Stomach smooth muscle (tissue), 2 donors: ENCODE data around the gene UBE2S.
"Not testable (repeated sequence)": the region's sequence is repeated elsewhere in the genome, so short reads cannot be mapped to it uniquely, and the experiment has no call there.

ENCODE experiments used
- H3K27ac ChIP-seq: one replicate; pipeline ENCODE4 v1.7.0; 2013; ENCODE audit warnings: mild to moderate bottlenecking, low read length, inconsistent platforms
- H3K27me3 ChIP-seq, 2 donors: one replicate each; pipeline ENCODE4 v1.7.0; 2013; ENCODE audit warnings: low read length in 2 of 2; ENCODE audit not compliant: insufficient read depth in 2 of 2, control insufficient read depth in 1 of 2
- H3K36me3 ChIP-seq, 2 donors: one replicate each; pipeline ENCODE4 v1.7.0; 2013; ENCODE audit warnings: low read length in 2 of 2; ENCODE audit not compliant: control insufficient read depth in 2 of 2, insufficient read depth in 2 of 2
- H3K4me1 ChIP-seq: one replicate; pipeline ENCODE4 v1.7.0; 2013; ENCODE audit warnings: low read length; ENCODE audit not compliant: control insufficient read depth, insufficient read depth
- H3K4me3 ChIP-seq, 2 donors: one replicate each; pipeline ENCODE4 v1.7.0; 2013; ENCODE audit warnings: low read length in 2 of 2
- H3K9ac ChIP-seq, 2 donors: one replicate each; pipeline ENCODE4 v1.7.0; 2013; ENCODE audit warnings: low read length in 2 of 2, mild to moderate bottlenecking in 1 of 2
- H3K9me3 ChIP-seq, 2 donors: one replicate each; pipeline ENCODE4 v1.7.0; 2013; ENCODE audit warnings: low read length in 2 of 2; ENCODE audit not compliant: control insufficient read depth in 2 of 2
- donor health status: healthy.
- donor health status: Pancreatic carcinoma.

The UBE2S gene

DNA sequence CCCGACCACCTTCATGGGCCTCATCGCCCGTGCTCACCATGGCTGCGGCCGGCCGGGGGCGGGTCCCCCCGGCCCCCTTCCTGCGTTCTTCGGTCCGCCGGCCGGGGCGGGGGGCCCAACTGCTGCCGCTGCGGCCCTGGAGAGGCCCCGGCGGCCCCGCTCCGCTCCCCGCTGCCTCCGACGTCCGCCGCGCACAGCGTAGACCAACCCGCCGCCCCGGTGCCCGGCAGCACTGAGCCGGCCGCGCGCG is at the start of gene UBE2S:
TSS of gene UBE2S (minus strand) at position 239 of the 250 bp plus-strand sequence. CDS start at position 40, 199 bp downstream.
- Histone ChIP-seq H3K9ac (peak within 1 kb of the TSS; percentile 81 to 90), H3K27ac (peak within 1 kb of the TSS; percentile 99), H3K4me3 (peak within 1 kb of the TSS; percentile 81 to 93), H3K4me1 (peaks cover 22% of the 10 kb centered on the region), H3K36me3 (peaks cover 17 to 20% of the 10 kb centered on the region in 2 donors)
- H3K9me3 ChIP-seq, H3K27me3 ChIP-seq: not testable (repeated sequence)

DNA sequence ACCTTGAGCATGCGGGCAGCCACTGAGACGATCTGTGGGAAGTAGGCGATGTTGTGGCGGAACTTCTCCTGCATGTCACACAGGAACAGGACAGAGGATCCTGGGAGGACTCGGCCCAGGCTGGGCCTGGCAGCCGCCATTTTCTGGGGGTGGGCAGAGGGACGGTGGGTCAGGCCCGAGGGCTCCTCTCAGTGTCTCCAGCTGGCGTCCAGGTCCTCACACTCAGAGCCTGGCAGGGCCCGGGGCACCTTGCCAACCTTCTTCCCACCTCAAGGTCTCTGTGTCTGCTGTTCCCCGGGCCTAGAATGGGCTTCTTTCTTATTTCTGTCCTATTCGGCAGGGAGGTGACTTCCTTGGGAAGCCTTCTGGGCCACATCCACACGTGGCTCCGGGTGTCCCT is 48.8 kb upstream of the UBE2S start:
- no peaks in the 10 kb centered on the region for H3K36me3 ChIP-seq
- H3K27me3 ChIP-seq, result peaks cover 5 to 14% of the 10 kb centered on the region in 2 donors
- H3K4me3 ChIP-seq, result no peak overlapping the region
- peaks cover 32% of the 10 kb centered on the region for H3K4me1 ChIP-seq
- no peak overlapping the region for H3K9ac ChIP-seq
- H3K9me3 ChIP-seq, result no peaks in the 10 kb centered on the region
- H3K27ac ChIP-seq, result no peak overlapping the region

DNA sequence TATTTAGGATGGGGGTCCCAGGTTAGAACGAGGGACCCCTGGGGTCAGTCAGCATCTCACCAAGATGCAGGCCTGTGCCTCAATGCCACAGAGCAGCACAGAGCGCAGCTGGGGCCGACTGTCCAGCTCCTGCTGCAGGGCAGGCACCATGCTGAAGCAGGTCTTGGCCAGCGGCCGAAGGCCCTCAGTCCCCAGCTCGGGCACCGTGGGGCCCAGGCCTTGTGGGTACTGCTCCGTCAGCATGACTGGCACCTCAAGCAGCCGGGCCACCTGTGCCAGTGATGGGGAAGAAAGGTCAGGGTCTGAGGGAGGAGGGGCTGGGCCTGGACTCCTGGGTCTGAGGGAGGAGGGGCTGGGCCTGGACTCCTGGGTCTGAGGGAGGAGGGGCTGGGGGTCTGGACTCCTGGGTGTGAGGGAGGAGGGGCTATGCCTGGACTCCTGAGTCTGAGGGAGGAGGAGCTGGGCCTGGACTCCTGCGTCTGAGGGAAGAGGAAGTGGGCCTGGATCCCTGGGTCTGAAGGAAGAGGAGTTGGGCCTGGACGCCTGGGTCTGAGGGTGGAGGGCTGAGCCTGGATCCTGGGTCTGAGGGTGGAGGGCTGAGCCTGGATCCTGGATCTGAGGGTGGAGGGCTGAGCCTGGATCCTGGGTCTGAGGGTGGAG is 48.1 kb upstream of the UBE2S start:
- H3K9ac ChIP-seq, result no peak overlapping the region
- H3K27ac ChIP-seq, result no peak overlapping the region
- no peaks in the 10 kb centered on the region for H3K36me3 ChIP-seq
- H3K9me3 ChIP-seq, result no peaks in the 10 kb centered on the region
- H3K4me1 ChIP-seq, result peaks cover 25% of the 10 kb centered on the region
- no peak overlapping the region for H3K4me3 ChIP-seq
- peaks cover 5 to 16% of the 10 kb centered on the region in 2 donors for H3K27me3 ChIP-seq

DNA sequence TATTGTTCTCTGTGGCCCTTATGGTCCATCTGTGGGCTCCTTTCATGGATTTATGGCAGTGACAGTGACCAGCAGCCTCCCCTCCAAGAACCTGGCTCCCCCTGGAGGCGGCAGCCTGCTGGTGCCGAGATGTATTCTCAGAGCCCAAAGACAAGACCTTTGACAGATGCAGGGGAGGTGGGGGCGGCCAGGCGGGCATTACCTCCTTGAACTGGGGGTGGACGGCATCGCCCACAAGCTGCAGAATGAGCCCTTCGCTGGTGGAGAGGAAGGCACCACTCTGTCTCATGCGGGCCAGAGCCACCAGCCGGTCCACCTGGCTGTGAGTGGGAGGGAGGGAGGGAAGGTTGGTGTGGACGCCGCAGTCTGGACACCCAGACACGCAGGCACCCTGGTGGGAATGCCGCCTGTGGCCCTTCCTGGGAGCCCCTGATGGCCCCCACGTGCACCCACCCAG is 47.2 kb upstream of the UBE2S start:
- H3K4me3 ChIP-seq, result no peak overlapping the region
- no peaks in the 10 kb centered on the region for H3K9me3 ChIP-seq
- no peak overlapping the region for H3K27ac ChIP-seq
- no peak overlapping the region for H3K9ac ChIP-seq
- peaks cover 17% of the 10 kb centered on the region for H3K4me1 ChIP-seq
- peaks cover 9 to 17% of the 10 kb centered on the region in 2 donors for H3K27me3 ChIP-seq
- no peaks in the 10 kb centered on the region for H3K36me3 ChIP-seq

DNA sequence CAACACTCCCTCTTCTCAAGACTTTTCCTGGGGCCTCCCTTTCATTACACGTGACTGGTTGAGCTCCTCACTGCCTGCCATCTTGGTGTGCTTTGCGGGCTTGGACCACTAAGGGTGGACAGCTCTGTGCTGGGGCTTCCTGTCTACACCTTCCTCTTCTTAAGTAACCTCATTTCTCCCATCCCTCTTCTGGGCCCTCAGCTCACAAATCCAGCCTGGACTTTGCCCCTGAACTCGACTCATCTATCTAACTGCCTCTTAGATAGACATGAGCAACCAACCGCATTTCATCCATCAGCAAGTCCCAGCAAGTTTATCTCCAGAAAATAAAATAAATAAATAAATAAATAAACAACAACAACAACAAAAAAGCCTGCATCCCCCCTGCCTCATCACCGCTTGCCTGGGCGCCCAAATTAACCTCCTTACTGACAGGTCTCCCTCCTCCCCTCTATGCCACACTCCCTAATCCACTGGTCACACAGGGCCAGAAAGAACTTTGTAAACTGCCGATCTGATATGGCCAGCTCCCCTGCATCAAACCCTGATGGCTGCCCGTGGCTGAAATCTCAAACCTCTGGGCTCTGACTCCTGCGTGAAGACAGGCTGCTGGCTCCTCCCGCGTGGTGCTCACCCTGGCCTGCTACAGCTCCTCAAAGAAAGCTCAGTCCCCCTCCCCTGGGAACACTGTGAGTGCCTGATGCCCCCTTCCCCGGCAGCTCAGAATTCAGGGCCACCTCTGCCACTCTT is 46.1 kb upstream of the UBE2S start:
- Histone ChIP-seq H3K4me1 (peaks cover 12% of the 10 kb centered on the region), H3K27ac (no peak overlapping the region), H3K36me3 (no peaks in the 10 kb centered on the region), H3K27me3 (peaks cover 19 to 27% of the 10 kb centered on the region in 2 donors), H3K9ac (no peak overlapping the region), H3K9me3 (no peaks in the 10 kb centered on the region), H3K4me3 (no peak overlapping the region)

DNA sequence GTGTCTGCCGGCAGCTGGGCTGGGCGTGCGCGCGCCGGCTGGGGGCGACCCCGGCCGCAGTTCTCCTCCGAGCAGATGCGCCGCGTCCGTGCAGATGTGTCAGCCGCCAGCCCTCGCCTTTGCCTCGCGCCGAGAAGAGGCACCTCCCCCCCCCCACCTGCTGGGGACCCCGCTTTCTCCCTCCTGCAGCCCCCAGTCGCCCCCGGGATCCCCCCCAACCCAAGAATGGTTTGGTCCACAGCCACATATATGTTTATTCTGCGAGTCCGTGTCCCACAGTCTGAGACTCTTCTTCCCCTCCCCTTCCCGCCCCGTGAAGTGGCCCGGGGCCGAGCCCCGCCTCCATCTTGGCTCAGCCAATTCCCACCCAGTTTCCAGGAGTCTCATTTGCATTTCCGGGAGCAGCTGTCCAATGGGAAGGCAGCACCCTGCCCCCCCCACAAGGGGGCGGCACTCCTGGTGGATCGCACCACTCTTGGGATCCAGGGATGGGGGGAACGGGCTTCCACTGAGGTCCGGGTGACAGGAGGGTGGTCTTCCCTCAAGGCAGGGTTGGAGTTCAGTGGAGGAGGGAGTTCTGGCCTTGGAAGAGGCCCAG is 45.3 kb upstream of the UBE2S start:
- Histone ChIP-seq H3K9ac (no peak overlapping the region), H3K4me3 (no peak overlapping the region), H3K4me1 (peaks cover 13% of the 10 kb centered on the region), H3K36me3 (no peaks in the 10 kb centered on the region), H3K9me3 (no peaks in the 10 kb centered on the region), H3K27me3 (peaks cover 21 to 27% of the 10 kb centered on the region in 2 donors), H3K27ac (no peak overlapping the region)

DNA sequence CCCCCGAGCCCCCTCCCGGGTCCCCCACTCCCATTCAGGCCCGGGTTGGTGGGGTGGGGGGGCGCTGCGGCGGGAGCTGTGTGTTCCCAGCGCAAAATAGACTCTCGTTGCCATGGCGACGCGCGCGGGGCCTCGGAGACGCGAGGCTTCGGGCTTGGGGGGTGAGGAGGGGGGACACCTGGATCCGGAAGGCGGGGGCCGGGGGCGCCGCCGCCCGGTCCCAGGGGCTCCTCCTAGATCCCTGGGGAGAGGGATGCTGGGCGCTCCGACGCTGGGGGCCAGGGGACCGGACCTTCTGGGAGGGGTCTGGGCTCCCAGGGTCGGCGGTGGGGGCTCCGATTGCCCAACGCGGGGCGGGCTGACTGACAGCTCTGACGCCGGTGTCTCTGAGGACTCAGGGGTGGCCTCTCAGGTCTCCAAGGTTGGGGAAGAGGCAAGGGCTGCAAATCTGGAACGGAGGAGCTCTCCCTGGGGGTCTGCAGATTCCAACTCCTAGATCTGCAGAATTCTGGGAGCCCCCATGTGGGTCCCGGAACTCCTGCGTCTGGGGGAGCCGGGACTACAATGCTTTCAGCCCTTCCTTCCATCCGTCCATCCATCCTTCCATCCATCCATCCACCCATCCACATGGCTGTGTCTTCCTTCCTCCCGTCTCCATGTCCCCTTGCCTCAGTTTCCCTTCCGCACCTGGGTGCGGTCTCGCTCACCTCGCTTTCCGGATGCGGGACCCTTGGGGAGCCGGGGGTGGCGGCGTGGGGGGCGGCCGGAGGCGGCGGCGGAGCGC is 44.6 kb upstream of the UBE2S start:
- Histone ChIP-seq H3K27me3 (peaks cover 25 to 29% of the 10 kb centered on the region in 2 donors), H3K27ac (no peak overlapping the region), H3K36me3 (no peaks in the 10 kb centered on the region), H3K9me3 (no peaks in the 10 kb centered on the region), H3K9ac (no peak overlapping the region), H3K4me1 (peaks cover 15% of the 10 kb centered on the region), H3K4me3 (peak overlapping the region in 1 of 2 donors; percentile 3)

DNA sequence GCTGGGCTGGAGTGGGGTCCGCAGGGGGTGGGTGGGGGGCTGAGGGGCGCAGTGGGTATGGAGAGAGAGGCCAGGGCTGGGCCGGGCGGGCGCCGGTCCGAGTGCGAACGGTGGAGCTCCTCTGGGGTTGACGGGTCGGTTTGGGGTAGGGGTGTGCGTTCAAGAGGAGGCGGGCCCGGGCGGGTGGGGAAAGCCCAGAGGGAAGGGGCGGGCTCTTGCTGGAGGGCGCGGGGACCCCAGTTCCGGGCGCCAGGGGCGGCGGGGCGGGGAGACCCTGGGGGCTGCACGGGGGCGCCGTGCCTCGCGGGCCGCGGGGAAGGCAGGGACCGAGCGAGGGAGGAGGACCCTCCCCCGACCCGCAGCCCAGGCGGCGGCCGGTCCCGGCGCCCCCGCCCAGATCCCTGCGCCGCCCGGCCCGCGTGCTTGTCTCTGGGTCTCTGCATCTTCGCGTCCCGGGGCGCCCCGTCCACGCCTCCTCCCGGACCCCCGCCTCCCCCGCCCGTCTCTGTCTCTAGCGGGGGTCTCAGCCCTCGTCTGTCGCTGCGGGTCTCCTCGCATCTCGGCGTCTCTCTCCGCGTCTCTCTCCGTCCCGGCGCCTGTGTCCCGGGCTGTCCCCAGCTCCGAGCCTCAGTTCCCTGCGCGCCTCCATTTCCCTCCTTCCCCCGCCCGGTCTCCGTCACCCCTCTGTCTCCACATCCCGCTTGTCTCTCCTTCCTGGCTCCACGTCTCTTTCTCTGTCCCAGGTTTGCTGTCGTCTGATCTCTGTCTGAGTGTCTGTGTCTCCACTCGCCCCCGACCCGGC is 43.8 kb upstream of the UBE2S start:
- no peaks in the 10 kb centered on the region for H3K36me3 ChIP-seq
- peaks cover 15% of the 10 kb centered on the region for H3K4me1 ChIP-seq
- H3K9me3 ChIP-seq, result no peaks in the 10 kb centered on the region
- H3K27ac ChIP-seq, result no peak overlapping the region
- H3K4me3 ChIP-seq, result peak overlapping the region in 1 of 2 donors; percentile 52
- H3K27me3 ChIP-seq, result peaks cover 25 to 31% of the 10 kb centered on the region in 2 donors
- no peak overlapping the region for H3K9ac ChIP-seq

DNA sequence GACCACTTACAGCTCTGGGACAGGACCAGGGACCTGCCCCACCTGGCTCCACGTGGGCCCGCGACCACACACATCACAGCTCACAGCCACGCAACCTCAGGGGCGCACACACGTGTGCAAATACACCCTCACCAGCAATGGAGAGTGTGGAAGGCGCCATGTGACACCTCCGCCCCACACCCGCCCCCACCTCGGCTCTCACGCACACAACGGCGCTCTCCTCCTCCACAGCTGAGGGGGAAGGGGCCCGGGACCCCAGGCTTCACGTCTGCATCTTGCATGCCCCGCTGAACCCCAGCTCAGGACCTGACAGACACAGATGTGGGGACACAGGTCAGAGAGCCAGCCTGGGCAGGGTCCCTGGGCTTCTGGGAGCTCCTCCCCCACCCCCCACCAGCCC is 41.9 kb upstream of the UBE2S start:
- no peak overlapping the region for H3K27ac ChIP-seq
- H3K36me3 ChIP-seq, result no peaks in the 10 kb centered on the region
- H3K4me3 ChIP-seq, result no peak overlapping the region
- H3K27me3 ChIP-seq, result peaks cover 34 to 43% of the 10 kb centered on the region in 2 donors
- H3K9me3 ChIP-seq, result no peaks in the 10 kb centered on the region
- no peak overlapping the region for H3K9ac ChIP-seq
- H3K4me1 ChIP-seq, result peaks cover 15% of the 10 kb centered on the region

DNA sequence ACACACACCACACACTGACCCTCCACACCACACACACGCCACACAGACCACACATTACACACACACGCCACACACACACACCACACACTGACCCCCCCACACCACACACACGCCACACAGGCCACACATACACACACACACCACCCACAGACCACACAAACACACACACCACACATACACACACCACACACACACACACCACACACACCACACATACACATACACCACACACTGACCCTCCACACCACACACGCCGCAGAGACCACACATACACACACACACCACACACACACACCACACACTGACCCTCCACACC is 40.5 kb upstream of the UBE2S start:
- H3K9ac ChIP-seq, H3K4me3 ChIP-seq, H3K9me3 ChIP-seq, H3K27ac ChIP-seq, H3K36me3 ChIP-seq: not testable (repeated sequence)
- H3K27me3 ChIP-seq, result peaks cover 45 to 56% of the 10 kb centered on the region in 2 donors
- peaks cover 14% of the 10 kb centered on the region for H3K4me1 ChIP-seq
